ENCODE measurements around the gene RNF114. TPM values are rescaled to one million over a fixed set of nuclear protein-coding genes. Genes with fewer than 3 reads are reported as not detected.
"Not testable (repeated sequence)": the region's sequence is repeated elsewhere in the genome, so short reads cannot be mapped to it uniquely, and the experiment has no call there.

Gene RNF114
- total RNA-seq, 3 donors from 2014 or later, result 81.3 to 89.0 (median 88.2) TPM

GRCh38 chr20:49892817-49893216 lies 43.4 kb upstream of the RNF114 start:
- intact Hi-C loops (cut with DNase I, micrococcal nuclease), result no loop called here
- ATAC-seq (no peak), DNase-seq (no peak)
- no peaks in the 10 kb centered on the region for H3K36me3 ChIP-seq (ENCODE audit: low read depth)
- peaks cover 11% of the 10 kb centered on the region for H3K4me1 ChIP-seq (ENCODE audit: low read depth)
- no peak overlapping the region for H3K4me3 ChIP-seq
- TF ChIP-seq CTCF (IDR thresholded peaks at IDR 0.05), result no peak
- H3K9me3 ChIP-seq, result no peaks in the 10 kb centered on the region

DNA sequence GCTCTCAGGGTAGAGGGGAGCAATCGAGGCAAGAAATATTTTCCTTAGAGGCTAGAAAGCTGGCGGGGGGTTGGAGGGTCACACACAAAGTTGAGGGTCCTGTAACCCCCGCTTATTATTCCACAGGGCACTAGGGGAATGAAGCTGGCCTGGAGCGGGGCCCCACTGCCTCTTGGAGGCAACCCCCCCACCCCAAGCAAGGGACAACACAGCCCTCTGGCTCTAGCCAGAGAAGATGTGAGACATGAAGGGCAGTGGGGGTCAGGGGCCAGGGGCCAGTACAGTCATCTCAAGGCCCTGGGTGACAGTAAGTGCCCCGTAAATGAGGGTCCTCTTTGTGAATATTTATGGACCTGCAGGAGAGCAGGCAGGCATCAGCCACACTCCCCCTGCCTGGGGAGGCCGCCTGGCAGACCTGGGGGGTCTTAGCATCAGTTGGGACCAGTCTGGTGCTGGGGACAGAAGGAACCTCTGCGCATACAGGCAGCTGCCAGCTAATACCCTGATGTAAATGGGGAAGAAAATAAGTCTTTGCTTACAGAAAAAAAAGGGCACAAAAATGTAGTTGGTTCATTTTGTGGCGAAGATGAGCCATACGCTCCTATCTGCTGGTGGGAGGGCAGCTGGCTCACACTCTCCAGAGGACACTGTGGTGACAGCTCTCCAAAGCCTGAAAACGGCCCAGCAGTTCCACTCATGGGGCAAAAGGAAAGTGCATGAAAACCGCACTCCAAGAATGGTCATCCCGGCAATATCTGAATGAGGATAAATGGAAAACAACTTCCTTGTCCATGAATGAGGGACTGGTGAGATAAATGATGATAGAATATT lies 42.7 kb upstream of the RNF114 start:
- intact Hi-C loops (cut with DNase I, micrococcal nuclease), result no loop called here
- TF ChIP-seq CTCF (IDR thresholded peaks at IDR 0.05), result no peak
- H3K4me1 ChIP-seq (ENCODE audit: low read depth), result peaks cover 11% of the 10 kb centered on the region
- H3K9me3 ChIP-seq, result no peaks in the 10 kb centered on the region
- H3K4me3 ChIP-seq, result no peak overlapping the region
- ATAC-seq (peak; percentile 20), DNase-seq (no peak)
- H3K36me3 ChIP-seq (ENCODE audit: low read depth), result no peaks in the 10 kb centered on the region

GRCh38 chr20:49894073-49894470 lies 42.1 kb upstream of the RNF114 start:
- intact Hi-C loops (cut with DNase I, micrococcal nuclease), result no loop called here
- Histone ChIP-seq H3K36me3 (ENCODE audit: low read depth) (no peaks in the 10 kb centered on the region), H3K4me3 (no peak overlapping the region), H3K9me3 (no peaks in the 10 kb centered on the region), H3K4me1 (ENCODE audit: low read depth) (peaks cover 6% of the 10 kb centered on the region)
- DNase-seq (no peak), ATAC-seq (peak; percentile 12)
- TF ChIP-seq CTCF (IDR thresholded peaks at IDR 0.05), result no peak

GRCh38 chr20:49895474-49896093 lies 40.6 kb upstream of the RNF114 start:
- DNase-seq; H3K4me1 ChIP-seq (ENCODE audit: low read depth); ATAC-seq; H3K4me3 ChIP-seq; H3K36me3 ChIP-seq (ENCODE audit: low read depth); intact Hi-C loops (cut with DNase I, micrococcal nuclease); H3K9me3 ChIP-seq: not testable (repeated sequence)

- Histone ChIP-seq H3K36me3 (ENCODE audit: low read depth) (no peaks in the 10 kb centered on the region), H3K4me3 (no peak overlapping the region), H3K4me1 (ENCODE audit: low read depth) (peaks cover 6% of the 10 kb centered on the region), H3K9me3 (no peaks in the 10 kb centered on the region)
- no peak for DNase-seq
- no peak for TF ChIP-seq CTCF (IDR thresholded peaks at IDR 0.05)
- ATAC-seq, result no peak
- intact Hi-C loops (cut with DNase I, micrococcal nuclease), result no loop called here
Measured at GRCh38 chr20:49896204-49896603, 40.0 kb upstream of the RNF114 start.
